Parathyroid adenoma (tissue), 2 donors: Measurements from ENCODE around the gene GPR15LG.
"Not testable (repeated sequence)": the region's sequence is repeated elsewhere in the genome, so short reads cannot be mapped to it uniquely, and the experiment has no call there.

Experiments
- H2AFZ ChIP-seq: fragments of 300-600 bp; sonication (generic); one replicate; pipeline ENCODE4 v1.7.0; 2017; ENCODE audit warnings: antibody characterized with exemption, mild to moderate bottlenecking
- H3K27ac ChIP-seq: fragments of 300-600 bp; sonication (generic); one replicate; pipeline ENCODE4 v1.7.0; 2017
- H3K27me3 ChIP-seq: fragments of 300-600 bp; sonication (generic); one replicate; pipeline ENCODE4 v1.7.0; 2017; ENCODE audit warnings: low read length; ENCODE audit not compliant: control insufficient read depth, insufficient read depth
- H3K36me3 ChIP-seq: fragments of 300-600 bp; sonication (generic); one replicate; pipeline ENCODE4 v1.7.0; 2017; ENCODE audit warnings: low read length; ENCODE audit not compliant: control insufficient read depth, insufficient read depth
- H3K4me1 ChIP-seq: fragments of 300-600 bp; sonication (generic); one replicate; pipeline ENCODE4 v1.7.0; 2017; ENCODE audit warnings: control low read depth
- H3K4me2 ChIP-seq: fragments of 300-600 bp; sonication (generic); one replicate; pipeline ENCODE4 v1.7.0; 2017; ENCODE audit warnings: low read length
- H3K4me3 ChIP-seq: fragments of 300-600 bp; sonication (generic); one replicate; pipeline ENCODE4 v1.7.0; 2017; ENCODE audit warnings: low read depth, low read length
- H3K79me2 ChIP-seq: fragments of 300-600 bp; sonication (generic); one replicate; pipeline ENCODE4 v1.7.0; 2017; ENCODE audit warnings: control low read depth
- H3K9ac ChIP-seq: fragments of 300-600 bp; sonication (generic); one replicate; pipeline ENCODE4 v1.7.0; 2017; ENCODE audit warnings: mild to moderate bottlenecking
- H3K9me3 ChIP-seq: fragments of 300-600 bp; sonication (generic); one replicate; pipeline ENCODE4 v1.7.0; 2017; ENCODE audit warnings: low read length; ENCODE audit not compliant: control insufficient read depth
- CTCF ChIP-seq: fragments of 300-600 bp; sonication (generic); IDR thresholded peaks from one replicate; pipeline ENCODE4 v1.7.0; 2017; ENCODE audit warnings: antibody characterized with exemption, mild to moderate bottlenecking
- donor health status: primary hyperparathyroidism.

GPR15LG gene

GRCh38 chr10:84173501-84173929, at the start of gene GPR15LG:
Gene GPR15LG, plus strand, starts transcription at chr10:84173801. Its CDS starts 51 bp downstream, at chr10:84173852.
- H3K4me3 ChIP-seq, result no peak within 1 kb of the TSS
- H3K9me3 ChIP-seq, result no peaks in the 10 kb centered on the region
- no peak within 1 kb of the TSS for H3K4me2 ChIP-seq
- no peaks in the 10 kb centered on the region for H3K36me3 ChIP-seq
- H2AFZ ChIP-seq, result no peak within 1 kb of the TSS
- no peak within 1 kb of the TSS for H3K9ac ChIP-seq
- no peak for TF ChIP-seq CTCF
- H3K27ac ChIP-seq, result no peak within 1 kb of the TSS
- no peaks in the 10 kb centered on the region for H3K27me3 ChIP-seq
- no peaks in the 10 kb centered on the region for H3K4me1 ChIP-seq
- H3K79me2 ChIP-seq, result no peaks in the 10 kb centered on the region

GRCh38 chr10:84125910-84126784, 47.5 kb upstream of the GPR15LG start:
- not testable (repeated sequence) for H3K27ac ChIP-seq, H3K36me3 ChIP-seq, H3K79me2 ChIP-seq, H3K9me3 ChIP-seq, H3K4me1 ChIP-seq, H3K9ac ChIP-seq, H3K27me3 ChIP-seq, H3K4me2 ChIP-seq, H3K4me3 ChIP-seq, H2AFZ ChIP-seq

GRCh38 chr10:84126785-84127167, 46.8 kb upstream of the GPR15LG start:
- H3K4me3 ChIP-seq, result no peak overlapping the region
- no peak for TF ChIP-seq CTCF
- H3K4me2 ChIP-seq, result no peak overlapping the region
- no peak overlapping the region for H2AFZ ChIP-seq
- H3K4me1 ChIP-seq, result no peaks in the 10 kb centered on the region
- no peaks in the 10 kb centered on the region for H3K79me2 ChIP-seq
- no peaks in the 10 kb centered on the region for H3K27me3 ChIP-seq
- no peaks in the 10 kb centered on the region for H3K36me3 ChIP-seq
- no peak overlapping the region for H3K9ac ChIP-seq
- no peak overlapping the region for H3K27ac ChIP-seq
- no peaks in the 10 kb centered on the region for H3K9me3 ChIP-seq

GRCh38 chr10:84135836-84136235, 37.8 kb upstream of the GPR15LG start:
- Histone ChIP-seq H3K9me3 (no peaks in the 10 kb centered on the region), H3K27ac (no peak overlapping the region), H3K27me3 (no peaks in the 10 kb centered on the region), H3K4me2 (no peak overlapping the region), H2AFZ (no peak overlapping the region), H3K79me2 (peaks cover 13% of the 10 kb centered on the region), H3K4me1 (peaks cover 3% of the 10 kb centered on the region), H3K9ac (no peak overlapping the region), H3K4me3 (no peak overlapping the region), H3K36me3 (no peaks in the 10 kb centered on the region)
- TF ChIP-seq CTCF, result no peak

GRCh38 chr10:84137811-84138210, 35.8 kb upstream of the GPR15LG start:
- no peaks in the 10 kb centered on the region for H3K9me3 ChIP-seq
- peaks cover 3% of the 10 kb centered on the region for H3K4me1 ChIP-seq
- TF ChIP-seq CTCF, result no peak

More at GRCh38 chr10:84137811-84138210, 35.8 kb upstream of the GPR15LG start:
- Histone ChIP-seq H3K27ac (no peak overlapping the region), H3K27me3 (no peaks in the 10 kb centered on the region), H3K4me2 (no peak overlapping the region), H3K36me3 (no peaks in the 10 kb centered on the region), H3K79me2 (peaks cover 17% of the 10 kb centered on the region), H3K9ac (no peak overlapping the region), H2AFZ (no peak overlapping the region), H3K4me3 (no peak overlapping the region)
